Stimulated activated CD8-positive, alpha-beta memory T cell treated with anti-CD3 and anti-CD28 coated beads, Interleukin-7, amount 100 ng/mL, for 24 hours (primary cell): ENCODE results near the gene SRD5A2.
"Not testable (repeated sequence)": the region's sequence is repeated elsewhere in the genome, so short reads cannot be mapped to it uniquely, and the experiment has no call there.

Source experiments
- DNase-seq: peaks from one replicate; pipeline ENCODE4 v3.0.0-alpha.2; 2020; ENCODE audit warnings: low read depth

SRD5A2 gene

GRCh38 chr2:31533036-31533435 is 47.7 kb downstream of the SRD5A2 start:
- no peak for DNase-seq

- DNase-seq = no peak
These were observed 49.6 kb downstream of the SRD5A2 start for GRCh38 chr2:31531101-31531500.

- no peak for DNase-seq
These were observed 51.5 kb downstream of the SRD5A2 start for GRCh38 chr2:31529256-31529655.

- DNase-seq = no peak
These were observed 51.9 kb downstream of the SRD5A2 start for GRCh38 chr2:31528823-31529222.

GRCh38 chr2:31526946-31527732 is 53.6 kb downstream of the SRD5A2 start:
- no peak for DNase-seq

GRCh38 chr2:31525876-31526275 is 54.9 kb downstream of the SRD5A2 start:
- DNase-seq = no peak

GRCh38 chr2:31524592-31524991 is 56.1 kb downstream of the SRD5A2 start:
- no peak for DNase-seq

GRCh38 chr2:31523871-31524492 is 56.8 kb downstream of the SRD5A2 start:
- peak; percentile 40 for DNase-seq

- no peak for DNase-seq
These were observed 58.0 kb downstream of the SRD5A2 start for GRCh38 chr2:31522786-31523185.

GRCh38 chr2:31517442-31518203 is 63.1 kb downstream of the SRD5A2 start:
- no peak for DNase-seq

- DNase-seq = no peak
These were observed 65.2 kb downstream of the SRD5A2 start for GRCh38 chr2:31515586-31515985.

- no peak for DNase-seq
These were observed 67.2 kb downstream of the SRD5A2 start for GRCh38 chr2:31513553-31513952.

GRCh38 chr2:31511376-31511775 is 69.4 kb downstream of the SRD5A2 start:
- DNase-seq = no peak

- no peak for DNase-seq
These were observed 75.6 kb downstream of the SRD5A2 start for GRCh38 chr2:31505111-31505510.

- no peak for DNase-seq
These were observed 76.4 kb downstream of the SRD5A2 start for GRCh38 chr2:31504311-31504710.

- DNase-seq = not testable (repeated sequence)
These were observed 84.3 kb downstream of the SRD5A2 start for GRCh38 chr2:31496451-31496874.

GRCh38 chr2:31489339-31489738 is 91.4 kb downstream of the SRD5A2 start:
- DNase-seq = not testable (repeated sequence)

- DNase-seq = no peak
These were observed 97.5 kb downstream of the SRD5A2 start for GRCh38 chr2:31483246-31483645.

GRCh38 chr2:31476511-31477180 is 104.1 kb downstream of the SRD5A2 start:
- DNase-seq = no peak

GRCh38 chr2:31475692-31476091 is 105.0 kb downstream of the SRD5A2 start:
- DNase-seq = no peak

- DNase-seq = no peak
These were observed 106.4 kb downstream of the SRD5A2 start for GRCh38 chr2:31474296-31474695.
